ENCODE results near the gene DCAF11. TPM values are rescaled to one million over a fixed set of nuclear protein-coding genes. Genes with fewer than 3 reads are reported as not detected.
A peak's percentile ranks its signal among the peaks of the same experiment; 100 is the strongest.

Gene DCAF11
- total and polyA plus RNA-seq, 2 of the 13 experiments (the other 11 are each of a cell fraction or from before 2014, with no cell fraction given), result 150 to 257 TPM

GRCh38 chr14:24135584-24135833 is 20.9 kb downstream of the DCAF11 start (continued):
- no peak for TF ChIP-seq CTCF (CRISPR knock-in tag; IDR thresholded peaks at IDR 0.05)
- TF ChIP-seq HOXD1 (CRISPR knock-in tag; IDR thresholded peaks at IDR 0.05), result peak; percentile 45; the same call in 1 of the 2 replicates
- TF ChIP-seq ZNF740 (CRISPR knock-in tag; IDR thresholded peaks at IDR 0.05), result no peak
- TF ChIP-seq ZFP41 (CRISPR knock-in tag; IDR thresholded peaks at IDR 0.05; ENCODE audit: borderline replicate concordance), result no peak
- no peak for TF ChIP-seq ATF3 (CRISPR knock-in tag; IDR thresholded peaks at IDR 0.05)
- no peak for TF ChIP-seq ZKSCAN1 (IDR thresholded peaks at IDR 0.05; ENCODE audit: low read length)
- TF ChIP-seq EED (CRISPR knock-in tag; IDR thresholded peaks at IDR 0.05), result no peak
- no peak for TF ChIP-seq ZBED4 (CRISPR knock-in tag; IDR thresholded peaks at IDR 0.05; ENCODE audit: borderline replicate concordance)
- peak; percentile 18; the same call in 1 of the 2 replicates for TF ChIP-seq CAMTA2 (CRISPR knock-in tag; IDR thresholded peaks at IDR 0.05; ENCODE audit: borderline replicate concordance)
- TF ChIP-seq AHR (CRISPR knock-in tag; IDR thresholded peaks at IDR 0.05), result no peak
- no peak for TF ChIP-seq JUNB (CRISPR knock-in tag; IDR thresholded peaks at IDR 0.05; ENCODE audit: borderline replicate concordance)
- no peak for TF ChIP-seq ESRRA (CRISPR knock-in tag; IDR thresholded peaks at IDR 0.05; ENCODE audit: low read depth)
- TF ChIP-seq RFX3 (CRISPR knock-in tag; IDR thresholded peaks at IDR 0.05), result no peak
- no peak for TF ChIP-seq ZNF788 (CRISPR knock-in tag; IDR thresholded peaks at IDR 0.05; ENCODE audit: borderline replicate concordance)
- no peak for TF ChIP-seq CHD4 (IDR thresholded peaks at IDR 0.05; ENCODE audit: borderline replicate concordance, low read length)
- no peak for TF ChIP-seq ZNF556 (CRISPR knock-in tag; IDR thresholded peaks at IDR 0.05; ENCODE audit: borderline replicate concordance)
- TF ChIP-seq ZNF879 (CRISPR knock-in tag; IDR thresholded peaks at IDR 0.05), result no peak
- TF ChIP-seq ZNF12 (CRISPR knock-in tag; IDR thresholded peaks at IDR 0.05), result no peak
- TF ChIP-seq REL (CRISPR knock-in tag; conservative IDR thresholded peaks at IDR 0.05), result no peak
- 0 out of 2 replicates have a peak, but pooled peaks have one; percentile 33 for TF ChIP-seq TERF1 (CRISPR knock-in tag; IDR thresholded peaks at IDR 0.05)
- no peak for TF ChIP-seq SOX5 (CRISPR knock-in tag; IDR thresholded peaks at IDR 0.05; ENCODE audit: borderline replicate concordance)
- no peak for TF ChIP-seq SRF (IDR thresholded peaks at IDR 0.05; ENCODE audit: low read depth, low read length)
